AG10803 (cell line): ENCODE results near the gene DSCAML1.

ENCODE experiments used
- DNase-seq: peaks from one replicate; pipeline ENCODE4 v3.0.0; 2010; ENCODE audit warnings: low read depth
- H3K4me3 ChIP-seq: 2 replicates; pipeline ENCODE4 v1.5.1; 2011; ENCODE audit warnings: mild to moderate bottlenecking, low read length, control low read depth
- CTCF ChIP-seq: conservative IDR thresholded peaks from 2 replicates; pipeline ENCODE4 v1.5.1; 2011; ENCODE audit warnings: mild to moderate bottlenecking, low read length, control low read depth, inconsistent platforms

Gene DSCAML1

GRCh38 chr11:117489999-117490679 lies 306.9 kb downstream of the DSCAML1 start:
- DNase-seq = no peak
- no peak for TF ChIP-seq CTCF
- no peak overlapping the region for H3K4me3 ChIP-seq

GRCh38 chr11:117488996-117489952 lies 307.7 kb downstream of the DSCAML1 start:
- no peak for DNase-seq
- no peak overlapping the region for H3K4me3 ChIP-seq
- TF ChIP-seq CTCF = no peak

- H3K4me3 ChIP-seq = no peak overlapping the region
- TF ChIP-seq CTCF = no peak
- no peak for DNase-seq
Observed at GRCh38 chr11:117486059-117486458, 311.0 kb downstream of the DSCAML1 start.

- H3K4me3 ChIP-seq = no peak overlapping the region
- DNase-seq = no peak
- no peak for TF ChIP-seq CTCF
Observed at GRCh38 chr11:117484156-117484555, 312.9 kb downstream of the DSCAML1 start.

GRCh38 chr11:117483372-117483771 lies 313.6 kb downstream of the DSCAML1 start:
- no peak for TF ChIP-seq CTCF
- no peak for DNase-seq
- no peak overlapping the region for H3K4me3 ChIP-seq

GRCh38 chr11:117482881-117483280 lies 314.1 kb downstream of the DSCAML1 start:
- H3K4me3 ChIP-seq = no peak overlapping the region
- TF ChIP-seq CTCF = no peak
- DNase-seq = no peak
